Calu3 (cell line): Measurements from ENCODE around the gene MCOLN2. TPM values are rescaled to one million over a fixed set of nuclear protein-coding genes. Genes with fewer than 3 reads are reported as not detected.

ENCODE experiments used
- BruUV-seq: library from RNA; stranded (reverse); fragments of 400-500 nt; replicated peaks from 2 replicates; lab custom pipeline; 2021; lab: Mats Ljungman, UMichigan
- CTCF ChIA-PET: fragments of 300-600 bp; sonication (Branson Sonifier 250); formaldehyde crosslinking; loops from one replicate; lab custom pipeline; 2022; ENCODE audit warnings: antibody characterized with exemption; lab: Charles Lee
- DNase-seq: peaks from one replicate; pipeline ENCODE4 v3.0.0; 2022
- H3K27ac Mint-ChIP-seq: one replicate; pipeline ENCODE4 v1.8.0; 2022; ENCODE audit warnings: mixed read lengths; ENCODE audit not compliant: unreplicated experiment
- H3K27me3 Mint-ChIP-seq: one replicate; pipeline ENCODE4 v1.8.0; 2022; ENCODE audit warnings: mixed read lengths; ENCODE audit not compliant: unreplicated experiment
- H3K36me3 Mint-ChIP-seq: one replicate; pipeline ENCODE4 v1.8.0; 2022; ENCODE audit warnings: mild to moderate bottlenecking, moderate library complexity, mixed read lengths; ENCODE audit not compliant: insufficient read depth, unreplicated experiment
- H3K4me1 Mint-ChIP-seq: one replicate; pipeline ENCODE4 v1.8.0; 2022; ENCODE audit warnings: mild to moderate bottlenecking, low read depth, mixed read lengths; ENCODE audit not compliant: unreplicated experiment
- H3K4me3 Mint-ChIP-seq: one replicate; pipeline ENCODE4 v1.8.0; 2022; ENCODE audit warnings: mild to moderate bottlenecking, low read depth, moderate library complexity, mixed read lengths; ENCODE audit not compliant: unreplicated experiment
- H3K9me3 Mint-ChIP-seq: one replicate; pipeline ENCODE4 v1.8.0; 2022; ENCODE audit warnings: low read depth, mixed read lengths; ENCODE audit not compliant: unreplicated experiment
- CTCF ChIP-seq: fragments of 200-600 bp; IDR thresholded peaks from one replicate; pipeline ENCODE4 v1.8.0; 2022; ENCODE audit warnings: antibody characterized with exemption; ENCODE audit not compliant: unreplicated experiment
- intact Hi-C: fragments of 100-400 bp; cut with micrococcal nuclease; formaldehyde crosslinking; loops from one replicate; pipeline ENCODE4 v1.10.0; 2022; ENCODE audit not compliant: unreplicated experiment
- total RNA-seq: library from RNA; stranded (reverse); gene quantifications from 2 replicates; pipeline ENCODE4 v1.2.3, GENCODE V29; 2022

Gene MCOLN2
- total RNA-seq, 1 experiment from 2014 or later = 12.2 TPM

GRCh38 chr1:84933011-84933611 is 63.8 kb downstream of the MCOLN2 start:
- CTCF ChIA-PET = interaction anchor here (1.0 kb wide), 1 partner anchor 151 kb away, joined by 3 read pairs; no protein-coding TSS in a partner anchor
- no peak overlapping the region for H3K4me3 Mint-ChIP-seq
- intact Hi-C loops = loop anchor here (10.0 kb wide), 1 partner anchor 268 kb away; no protein-coding TSS in a partner anchor
- H3K4me1 Mint-ChIP-seq = no peaks in the 10 kb centered on the region
- no peak for DNase-seq
- H3K9me3 Mint-ChIP-seq = no peaks in the 10 kb centered on the region
- BruUV-seq = no TSS peak
- no peak for TF ChIP-seq CTCF
- no peaks in the 10 kb centered on the region for H3K27me3 Mint-ChIP-seq
- no peaks in the 10 kb centered on the region for H3K36me3 Mint-ChIP-seq
- no peak overlapping the region for H3K27ac Mint-ChIP-seq

- intact Hi-C loops = loop anchor here (10.0 kb wide), 1 partner anchor 266 kb away; no protein-coding TSS in a partner anchor
- H3K36me3 Mint-ChIP-seq = no peaks in the 10 kb centered on the region
- CTCF ChIA-PET = no interaction called here
These were observed 66.1 kb downstream of the MCOLN2 start for GRCh38 chr1:84930831-84931230.

GRCh38 chr1:84930329-84930728 is 66.6 kb downstream of the MCOLN2 start:
- Mint-ChIP-seq H3K27ac (no peak overlapping the region), H3K27me3 (no peaks in the 10 kb centered on the region), H3K36me3 (no peaks in the 10 kb centered on the region), H3K4me3 (no peak overlapping the region), H3K4me1 (no peaks in the 10 kb centered on the region), H3K9me3 (no peaks in the 10 kb centered on the region)
- intact Hi-C loops = loop anchor here (10.0 kb wide), 1 partner anchor 266 kb away; no protein-coding TSS in a partner anchor
- CTCF ChIA-PET = interaction anchor here (0.7 kb wide), 1 partner anchor 37 kb away, joined by 3 read pairs; no protein-coding TSS in a partner anchor
- no peak for TF ChIP-seq CTCF
- no peak for DNase-seq
- BruUV-seq = no TSS peak

More at GRCh38 chr1:84930831-84931230, 66.1 kb downstream of the MCOLN2 start:
- no peaks in the 10 kb centered on the region for H3K9me3 Mint-ChIP-seq
- H3K4me1 Mint-ChIP-seq = no peaks in the 10 kb centered on the region
- no peak for TF ChIP-seq CTCF
- H3K27ac Mint-ChIP-seq = no peak overlapping the region
- no TSS peak for BruUV-seq
- H3K4me3 Mint-ChIP-seq = no peak overlapping the region
- DNase-seq = no peak
- H3K27me3 Mint-ChIP-seq = no peaks in the 10 kb centered on the region

GRCh38 chr1:84929581-84929980 is 67.3 kb downstream of the MCOLN2 start:
- Mint-ChIP-seq H3K27ac (no peak overlapping the region), H3K36me3 (no peaks in the 10 kb centered on the region), H3K9me3 (no peaks in the 10 kb centered on the region), H3K4me1 (no peaks in the 10 kb centered on the region), H3K4me3 (no peak overlapping the region), H3K27me3 (no peaks in the 10 kb centered on the region)
- no peak for DNase-seq
- intact Hi-C loops = no loop called here
- CTCF ChIA-PET = interaction anchor here (0.7 to 1.5 kb wide), 2 partner anchors 36 to 147 kb away, joined by 3 read pairs; no protein-coding TSS in a partner anchor
- TF ChIP-seq CTCF = no peak
- no TSS peak for BruUV-seq
